PFSK-1 (cell line): ENCODE data around the gene DND1.

Experiments
- POLR2AphosphoS5 ChIP-seq: IDR thresholded peaks from 2 replicates; pipeline ENCODE4 v1.6.1; 2012; ENCODE audit warnings: low read depth, mild to moderate bottlenecking, control low read depth, low read length, moderate library complexity
- REST ChIP-seq, 2 experiments: IDR thresholded peaks; 2 replicates each; pipeline versions ENCODE4 v1.6.1 to v1.8.0; 2011 to 2012; ENCODE audit warnings: low read depth in 2 of 2, low read length in 2 of 2, control low read depth in 1 of 2, inconsistent platforms in 1 of 2, mild to moderate bottlenecking in 1 of 2, moderate library complexity in 1 of 2; ENCODE audit not compliant: insufficient read depth in 1 of 2
- SIN3A ChIP-seq: IDR thresholded peaks from 2 replicates; pipeline ENCODE4 v1.6.1; 2012; ENCODE audit warnings: mild to moderate bottlenecking, low read length, moderate library complexity, borderline replicate concordance; ENCODE audit not compliant: insufficient read depth

- TF ChIP-seq REST (IDR thresholded peaks at IDR 0.05; ENCODE audit: insufficient read depth in 1 of 2, low read depth in 2 of 2, low read length in 2 of 2) (no peak), SIN3A (no peak), POLR2AphosphoS5 (no peak)
These were observed 30.7 kb downstream of the DND1 start for GRCh38 chr5:140642718-140643117.
